VCaP (cell line): Measurements from ENCODE around the gene SLC6A6.
"Not testable (repeated sequence)": the region's sequence is repeated elsewhere in the genome, so short reads cannot be mapped to it uniquely, and the experiment has no call there.

ENCODE experiments used
- H3K27ac ChIP-seq: fragments of 450-650 bp; 2 replicates; pipeline ENCODE4 v1.5.1; 2017
- CTCF ChIP-seq: fragments of 450-650 bp; conservative IDR thresholded peaks from 2 replicates; pipeline ENCODE4 v1.5.1; 2017; ENCODE audit warnings: mild to moderate bottlenecking, moderate library complexity

Gene SLC6A6

GRCh38 chr3:14435175-14436014, 33.0 kb downstream of the SLC6A6 start:
- no peak overlapping the region for H3K27ac ChIP-seq
- no peak for TF ChIP-seq CTCF

- H3K27ac ChIP-seq, result no peak overlapping the region
- no peak for TF ChIP-seq CTCF
Observed at GRCh38 chr3:14436954-14437281, 34.5 kb downstream of the SLC6A6 start.

GRCh38 chr3:14437705-14438104, 35.3 kb downstream of the SLC6A6 start:
- H3K27ac ChIP-seq, result not testable (repeated sequence)

GRCh38 chr3:14438262-14438661, 35.9 kb downstream of the SLC6A6 start:
- no peak overlapping the region for H3K27ac ChIP-seq
- TF ChIP-seq CTCF, result no peak

GRCh38 chr3:14438929-14439328, 36.5 kb downstream of the SLC6A6 start:
- no peak for TF ChIP-seq CTCF

GRCh38 chr3:14439501-14440167, 37.2 kb downstream of the SLC6A6 start:
- no peak overlapping the region for H3K27ac ChIP-seq
- no peak for TF ChIP-seq CTCF

More at GRCh38 chr3:14438929-14439328, 36.5 kb downstream of the SLC6A6 start:
- no peak overlapping the region for H3K27ac ChIP-seq

GRCh38 chr3:14440168-14440518, 37.7 kb downstream of the SLC6A6 start:
- TF ChIP-seq CTCF, result no peak
- H3K27ac ChIP-seq, result no peak overlapping the region
